Esophagus squamous epithelium (tissue), 4 donors: ENCODE measurements around the gene SETBP1.

Experiments
- POLR2A ChIP-seq, 4 donors: fragments of 450-650 bp; IDR thresholded peaks; one replicate each; pipeline ENCODE4 v1.6.1; 2017; ENCODE audit warnings: antibody characterized with exemption in 4 of 4, mild to moderate bottlenecking in 4 of 4, moderate library complexity in 3 of 4
- TF ChIP-seq, protein P1 (sequence below), 6 experiments: fragments of 450-650 bp in 4 of 6; fragments of 200-600 bp in 2 of 6; sonication (generic) in 2 of 6; IDR thresholded peaks; one replicate each; pipeline ENCODE4 v1.5.1; 2016 to 2019; ENCODE audit warnings: antibody characterized with exemption in 6 of 6, mild to moderate bottlenecking in 4 of 6, moderate library complexity in 4 of 6

DNA sequence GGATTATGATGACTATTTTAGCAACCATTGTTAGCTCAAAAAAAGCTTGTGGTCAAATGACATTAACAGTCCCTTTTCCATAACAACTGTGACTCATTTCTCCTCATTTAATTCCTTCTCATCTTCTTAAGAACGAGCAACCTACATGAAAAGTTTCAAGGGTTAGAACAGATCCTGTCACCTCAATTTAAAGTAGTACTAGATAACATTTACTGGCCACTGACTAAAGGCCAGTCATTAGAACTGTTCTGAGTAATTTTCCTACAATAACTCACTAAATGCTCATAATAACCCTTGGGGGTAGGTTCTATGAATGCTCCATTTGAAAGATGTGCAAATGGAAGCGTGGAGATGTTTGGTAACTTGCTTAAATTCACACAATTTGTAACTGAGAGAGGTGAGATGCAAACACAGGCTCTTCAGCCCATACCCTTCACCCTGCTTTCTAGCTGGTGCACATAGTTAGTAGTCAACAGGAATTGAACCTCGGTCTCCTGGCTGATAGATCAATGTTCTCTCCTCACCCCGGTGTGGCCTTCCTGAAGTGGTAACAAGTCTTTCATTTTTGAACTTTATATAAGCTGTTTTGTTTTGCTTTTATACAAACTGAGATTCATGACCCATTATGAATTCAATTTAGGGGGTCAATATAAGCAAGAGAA, 212.5 kb downstream of the SETBP1 start:
- no peak for TF ChIP-seq POLR2A (IDR thresholded peaks at IDR 0.05)
- TF ChIP-seq, protein P1, sequence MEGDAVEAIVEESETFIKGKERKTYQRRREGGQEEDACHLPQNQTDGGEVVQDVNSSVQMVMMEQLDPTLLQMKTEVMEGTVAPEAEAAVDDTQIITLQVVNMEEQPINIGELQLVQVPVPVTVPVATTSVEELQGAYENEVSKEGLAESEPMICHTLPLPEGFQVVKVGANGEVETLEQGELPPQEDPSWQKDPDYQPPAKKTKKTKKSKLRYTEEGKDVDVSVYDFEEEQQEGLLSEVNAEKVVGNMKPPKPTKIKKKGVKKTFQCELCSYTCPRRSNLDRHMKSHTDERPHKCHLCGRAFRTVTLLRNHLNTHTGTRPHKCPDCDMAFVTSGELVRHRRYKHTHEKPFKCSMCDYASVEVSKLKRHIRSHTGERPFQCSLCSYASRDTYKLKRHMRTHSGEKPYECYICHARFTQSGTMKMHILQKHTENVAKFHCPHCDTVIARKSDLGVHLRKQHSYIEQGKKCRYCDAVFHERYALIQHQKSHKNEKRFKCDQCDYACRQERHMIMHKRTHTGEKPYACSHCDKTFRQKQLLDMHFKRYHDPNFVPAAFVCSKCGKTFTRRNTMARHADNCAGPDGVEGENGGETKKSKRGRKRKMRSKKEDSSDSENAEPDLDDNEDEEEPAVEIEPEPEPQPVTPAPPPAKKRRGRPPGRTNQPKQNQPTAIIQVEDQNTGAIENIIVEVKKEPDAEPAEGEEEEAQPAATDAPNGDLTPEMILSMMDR (IDR thresholded peaks at IDR 0.05) = no peak
